HG03575 (cell line): ENCODE results near the gene RNF123.
"Not testable (repeated sequence)": the region's sequence is repeated elsewhere in the genome, so short reads cannot be mapped to it uniquely, and the experiment has no call there.

Experiments
- ATAC-seq: cut with Tn5 transposase; IDR thresholded peaks from one replicate; pipeline ENCODE4 v1.9.1; 2021; ENCODE audit not compliant: unreplicated experiment, insufficient number of reproducible peaks, low FRiP score; ENCODE audit errors: extremely low read depth

The RNF123 gene

GRCh38 chr3:49673715-49674496, 15.5 kb upstream of the RNF123 start, which contains the start of gene APEH:
Gene APEH, plus strand, starts transcription at chr3:49674351. Its CDS starts 51 bp downstream, at chr3:49674402.
- peak; percentile 49 for ATAC-seq

DNA sequence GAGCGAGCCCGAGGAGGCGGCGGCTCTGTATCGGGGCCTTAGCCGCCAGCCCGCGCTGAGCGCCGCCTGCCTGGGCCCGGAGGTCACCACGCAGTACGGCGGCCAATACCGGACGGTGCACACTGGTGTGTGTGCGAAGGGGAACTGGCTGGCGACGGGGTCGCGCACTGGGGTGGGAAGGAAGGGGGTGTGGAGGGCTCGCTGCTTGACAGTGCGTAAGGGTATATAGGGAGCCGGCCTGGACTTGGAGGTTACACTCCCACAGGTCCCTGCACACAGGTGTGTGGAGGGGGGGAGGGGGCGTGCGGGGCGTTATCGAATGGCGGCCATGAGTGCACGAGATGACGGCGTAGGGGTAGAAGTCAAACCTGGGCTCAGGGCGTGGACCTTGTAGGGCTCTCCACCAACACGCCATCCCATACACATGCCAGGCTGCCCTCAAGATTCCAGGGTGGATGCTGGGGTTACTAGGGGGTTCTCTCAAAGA, 14.8 kb upstream of the RNF123 start:
- no peak for ATAC-seq

- no peak for ATAC-seq
Measured at GRCh38 chr3:49675912-49676311, 13.4 kb upstream of the RNF123 start.

DNA sequence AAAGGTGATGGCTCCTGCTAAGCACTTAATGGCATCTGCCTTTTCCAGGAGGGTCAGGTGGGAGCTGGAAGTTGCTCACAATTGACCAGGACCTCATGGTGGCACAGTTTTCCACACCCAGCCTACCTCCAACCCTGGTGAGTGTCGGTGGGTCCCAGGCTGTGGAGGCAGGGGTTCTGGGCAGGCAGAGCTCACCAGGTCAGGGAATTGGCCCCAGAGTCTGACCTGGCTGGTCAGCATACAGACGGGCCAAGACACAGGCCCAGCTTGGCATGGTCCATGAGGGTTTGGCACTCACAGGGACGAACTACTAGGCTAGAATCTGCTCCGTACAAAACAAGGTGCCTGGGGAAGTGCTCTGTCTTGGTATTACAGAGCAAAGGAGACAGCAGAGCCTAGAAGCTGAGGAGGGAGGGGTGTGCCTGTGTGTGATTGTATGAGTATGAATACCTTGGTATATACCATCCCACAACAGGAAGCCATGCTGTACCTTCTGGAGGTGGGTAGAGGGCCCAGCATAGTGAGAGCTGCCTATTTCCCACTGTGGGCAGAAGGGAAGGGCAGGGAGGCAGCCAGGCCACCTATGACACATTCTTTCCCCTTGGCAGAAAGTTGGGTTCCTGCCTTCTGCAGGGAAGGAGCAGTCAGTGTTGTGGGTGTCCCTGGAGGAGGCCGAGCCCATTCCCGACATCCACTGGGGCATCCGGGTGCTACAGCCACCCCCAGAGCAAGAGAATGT, 8.7 kb upstream of the RNF123 start:
- ATAC-seq = no peak

DNA sequence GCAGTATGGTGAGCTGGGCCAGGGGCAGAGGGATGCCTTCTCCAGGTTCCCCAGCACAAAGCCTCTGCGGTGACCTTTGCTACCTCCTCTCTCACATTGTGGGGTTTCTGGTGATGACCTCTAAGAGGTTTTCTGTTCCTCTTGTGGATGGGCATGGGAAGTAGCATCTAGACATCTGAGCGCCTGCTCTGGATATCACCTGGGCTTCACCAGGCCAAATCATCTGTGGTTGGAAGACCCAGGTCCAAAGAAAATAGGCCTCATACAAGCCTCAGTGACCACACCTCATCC, 8.2 kb upstream of the RNF123 start:
- no peak for ATAC-seq

DNA sequence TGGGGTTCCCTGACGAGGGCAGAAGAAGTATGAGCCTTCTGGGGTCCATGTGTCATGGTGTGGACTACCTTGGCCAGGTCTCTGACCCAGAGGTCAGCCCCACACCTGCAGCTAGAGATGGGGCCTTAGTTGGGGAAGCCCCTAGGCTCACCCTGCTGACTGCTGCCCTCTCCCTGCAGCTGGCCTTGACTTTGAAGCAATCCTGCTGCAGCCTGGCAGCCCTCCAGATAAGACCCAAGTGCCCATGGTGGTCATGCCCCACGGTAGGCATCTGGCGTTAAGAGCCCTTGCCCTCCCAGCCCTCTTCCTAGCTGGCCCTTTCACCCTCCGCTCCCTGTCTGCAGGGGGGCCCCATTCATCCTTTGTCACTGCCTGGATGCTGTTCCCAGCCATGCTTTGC, 7.8 kb upstream of the RNF123 start:
- no peak for ATAC-seq

DNA sequence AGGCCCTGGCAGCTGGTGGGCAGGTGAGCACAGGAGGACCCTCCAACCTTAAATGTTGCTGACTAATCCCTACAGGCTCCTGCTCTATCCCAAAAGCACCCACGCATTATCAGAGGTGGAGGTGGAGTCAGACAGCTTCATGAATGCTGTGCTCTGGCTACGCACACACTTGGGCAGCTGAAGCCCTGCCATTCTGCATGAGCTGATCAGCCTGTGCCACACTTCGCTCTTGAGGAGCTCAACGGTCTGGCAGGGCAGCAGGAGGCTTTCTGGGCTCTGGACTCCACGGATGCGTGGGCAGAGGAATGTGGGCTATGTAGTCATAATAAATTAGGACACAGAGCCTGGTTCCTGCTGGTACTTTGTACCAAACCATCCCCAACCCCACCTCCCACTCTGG, 6.2 kb upstream of the RNF123 start:
- ATAC-seq = no peak

- not testable (repeated sequence) for ATAC-seq
Measured at GRCh38 chr3:49684453-49684852, 4.9 kb upstream of the RNF123 start.

DNA sequence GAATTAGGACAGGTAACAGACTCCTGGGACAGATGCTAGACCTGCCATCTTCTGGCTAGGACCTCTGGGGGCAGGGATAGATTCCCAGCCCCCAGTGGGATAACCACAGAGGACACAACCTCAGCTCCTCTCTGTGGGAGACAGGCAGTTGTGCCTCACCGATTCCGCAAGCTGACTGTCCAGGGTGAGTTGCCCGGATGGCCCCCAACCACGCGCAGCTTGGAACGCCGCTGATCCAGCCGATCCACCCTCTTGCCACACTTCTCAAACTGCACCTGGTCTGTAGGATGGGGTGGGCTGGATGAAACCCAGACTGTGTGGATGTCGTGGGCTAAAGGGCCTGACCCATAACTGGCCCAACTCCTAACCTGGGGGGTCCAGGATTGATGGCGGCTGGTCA, 4.3 kb upstream of the RNF123 start:
- not testable (repeated sequence) for ATAC-seq

DNA sequence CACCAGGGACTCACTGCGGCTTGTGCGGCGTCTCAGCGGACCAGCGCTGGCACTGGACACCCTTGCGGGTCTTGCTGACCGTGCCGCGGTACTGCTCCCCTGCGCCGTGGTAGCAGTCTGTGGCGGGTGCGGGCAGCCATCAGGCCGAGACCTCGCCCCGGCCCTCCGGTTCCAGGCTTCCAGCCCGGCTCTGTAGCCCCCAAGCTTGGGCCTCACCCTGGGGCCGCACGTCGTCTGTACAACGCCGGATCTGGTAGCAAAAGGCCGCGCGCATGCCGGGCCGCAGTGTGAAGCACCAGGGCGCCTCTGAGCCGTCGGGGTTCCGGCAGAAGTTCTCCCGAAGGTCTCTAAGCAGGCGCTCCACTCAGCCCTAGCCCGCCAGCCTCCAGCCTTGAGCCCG, 3.5 kb upstream of the RNF123 start:
- not testable (repeated sequence) for ATAC-seq

DNA sequence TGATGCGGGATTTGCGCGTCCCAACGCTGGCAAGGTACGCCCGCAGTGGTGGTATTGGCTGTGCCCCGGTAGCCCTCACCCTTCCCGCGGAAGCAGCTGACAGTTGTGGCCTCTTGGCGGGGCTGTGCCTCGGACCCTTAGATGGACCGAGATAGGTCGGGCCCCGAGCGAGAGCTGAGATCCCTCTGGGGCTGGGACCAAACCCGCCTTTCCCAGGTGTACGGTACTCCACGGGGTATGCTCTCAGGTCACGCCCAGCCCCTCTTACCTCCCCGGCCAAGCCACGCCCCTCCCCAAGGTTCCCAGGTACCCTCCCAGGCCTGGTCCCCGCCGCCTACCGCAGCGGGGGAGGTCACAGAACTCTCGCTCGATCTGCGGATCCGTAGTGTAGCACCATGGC, 3.0 kb upstream of the RNF123 start:
- ATAC-seq = not testable (repeated sequence)

- ATAC-seq = not testable (repeated sequence)
Measured at GRCh38 chr3:49686769-49687423, 2.5 kb upstream of the RNF123 start.

- ATAC-seq = not testable (repeated sequence)
Measured at GRCh38 chr3:49687424-49687795, 1.9 kb upstream of the RNF123 start.

DNA sequence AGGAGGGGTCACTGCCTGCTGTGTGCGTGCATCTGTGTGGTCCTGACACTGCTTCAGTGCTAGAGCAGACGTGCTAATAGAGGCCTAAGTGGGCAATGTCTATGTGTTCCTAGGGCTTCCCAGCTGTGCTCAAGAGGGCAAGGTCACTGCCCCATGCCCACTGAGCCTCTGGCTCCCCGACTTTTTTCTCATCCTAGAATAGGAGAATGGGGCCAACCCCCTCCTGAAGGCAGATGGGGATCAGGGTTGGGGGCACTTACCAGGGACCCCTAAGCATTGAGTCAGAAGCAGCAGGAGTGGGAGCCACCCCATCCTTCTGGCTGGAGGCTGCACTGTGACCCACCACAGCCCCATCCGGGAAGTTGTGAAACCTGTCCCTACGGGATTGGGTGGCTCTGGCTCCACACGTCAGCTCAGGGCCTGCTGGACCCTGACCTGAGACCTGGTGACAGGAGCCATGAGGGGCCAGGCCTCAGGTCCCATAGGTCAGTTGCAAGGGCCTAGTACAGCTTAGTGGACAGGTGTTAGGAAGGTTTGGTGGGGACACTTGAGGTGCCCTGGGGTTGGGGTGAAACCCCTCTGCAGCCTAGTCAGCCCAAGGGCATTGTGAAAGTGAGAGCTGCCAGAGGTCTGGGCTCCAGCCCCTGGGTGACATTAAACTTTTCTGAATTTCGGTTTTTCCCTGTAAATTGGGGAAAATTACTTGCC, 865 bp upstream of the RNF123 start:
- ATAC-seq = not testable (repeated sequence)

GRCh38 chr3:49689908-49690624, 709 bp downstream of the RNF123 start:
- ATAC-seq = not testable (repeated sequence)

- ATAC-seq = not testable (repeated sequence)
Measured at GRCh38 chr3:49690856-49691255, 1.5 kb downstream of the RNF123 start.

DNA sequence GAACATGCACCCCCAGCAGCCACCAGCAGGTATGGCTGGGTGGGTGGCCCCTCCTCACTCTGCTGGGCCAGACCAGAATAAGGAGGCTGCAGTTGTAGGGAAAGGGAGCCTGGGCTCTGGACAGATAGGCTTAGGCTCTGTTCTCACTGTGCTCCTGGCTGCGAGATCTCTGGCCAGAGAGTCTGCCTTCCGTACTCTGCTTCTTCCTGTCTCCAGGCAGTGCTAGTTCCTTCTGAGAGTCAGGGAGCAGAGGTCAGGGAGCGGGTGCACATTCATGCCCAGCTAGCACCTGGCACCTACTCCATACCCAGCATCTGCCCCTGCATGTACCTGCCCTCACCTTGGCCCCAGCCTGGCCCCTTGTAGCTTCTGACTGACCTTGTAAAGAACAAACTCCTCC, 2.1 kb downstream of the RNF123 start:
- not testable (repeated sequence) for ATAC-seq

GRCh38 chr3:49694409-49695070, 5.2 kb downstream of the RNF123 start:
- not testable (repeated sequence) for ATAC-seq
